PC-9 (cell line): ENCODE data around the gene LIPG. TPM values are rescaled to one million over a fixed set of nuclear protein-coding genes. Genes with fewer than 3 reads are reported as not detected.

Source experiments
- BruUV-seq: library from RNA; stranded (reverse); fragments of 400-500 nt; replicated peaks from 2 replicates; lab custom pipeline; 2021; lab: Mats Ljungman, UMichigan
- CTCF ChIA-PET: fragments of 300-600 bp; sonication (Branson Sonifier 250); formaldehyde crosslinking; loops from one replicate; lab custom pipeline; 2022; ENCODE audit warnings: antibody characterized with exemption; lab: Charles Lee
- POLR2A ChIA-PET: fragments of 300-600 bp; sonication (Branson Sonifier 250); formaldehyde crosslinking; loops from one replicate; lab custom pipeline; 2022; ENCODE audit warnings: antibody characterized with exemption; ENCODE audit not compliant: unreplicated experiment; lab: Charles Lee
- DNase-seq, 2 experiments: peaks; one replicate each; pipeline versions ENCODE4 v3.0.0 to v3.0.0-alpha.2; 2015 to 2022; ENCODE audit warnings: mixed read lengths in 1 of 2
- H2AFZ ChIP-seq: fragments of 200-600 bp; sonication (generic); 2 replicates; pipeline ENCODE4 v1.8.1; 2017; ENCODE audit warnings: antibody characterized with exemption
- H3F3A ChIP-seq: fragments of 200-600 bp; sonication (generic); 2 replicates; pipeline ENCODE4 v1.8.1; 2017; ENCODE audit warnings: antibody characterized with exemption, mild to moderate bottlenecking, low read depth; ENCODE audit not compliant: insufficient read depth
- H3K27ac ChIP-seq: fragments of 200-600 bp; sonication (generic); 2 replicates; pipeline ENCODE4 v1.6.1; 2016; ENCODE audit warnings: mixed run types
- H3K27me3 ChIP-seq: fragments of 200-600 bp; sonication (generic); 2 replicates; pipeline ENCODE4 v1.6.1; 2016; ENCODE audit warnings: low read depth, mixed run types; ENCODE audit not compliant: insufficient read depth
- H3K36me3 ChIP-seq: fragments of 200-600 bp; sonication (generic); 2 replicates; pipeline ENCODE4 v1.6.1; 2016; ENCODE audit warnings: low read depth, mixed run types
- H3K4me1 ChIP-seq: fragments of 200-600 bp; sonication (generic); replicated peaks from 2 replicates; pipeline ENCODE4 v1.6.1; 2016; ENCODE audit warnings: mixed run types; ENCODE audit not compliant: insufficient read depth
- H3K4me2 ChIP-seq: fragments of 200-600 bp; sonication (generic); 2 replicates; pipeline ENCODE4 v1.6.1; 2017; ENCODE audit warnings: mixed run types
- H3K4me3 ChIP-seq: fragments of 200-600 bp; sonication (generic); 2 replicates; pipeline ENCODE4 v1.6.1; 2016; ENCODE audit warnings: mixed run types
- H3K79me2 ChIP-seq: fragments of 200-600 bp; sonication (generic); 2 replicates; pipeline ENCODE4 v1.6.1; 2017; ENCODE audit warnings: low read depth, mixed run types
- H3K9me2 ChIP-seq: fragments of 200-600 bp; sonication (generic); 2 replicates; pipeline ENCODE4 v1.8.1; 2017; ENCODE audit warnings: mild to moderate bottlenecking; ENCODE audit not compliant: insufficient read depth
- H3K9me3 ChIP-seq: fragments of 200-600 bp; sonication (generic); 2 replicates; pipeline ENCODE4 v1.8.1; 2016; ENCODE audit warnings: low read depth; ENCODE audit not compliant: insufficient read depth
- H4K20me1 ChIP-seq: fragments of 200-600 bp; sonication (generic); 2 replicates; pipeline ENCODE4 v1.8.1; 2017; ENCODE audit not compliant: insufficient read depth
- EZH2 ChIP-seq: fragments of 200-600 bp; sonication (generic); IDR thresholded peaks from 2 replicates; pipeline ENCODE4 v1.8.0; 2017; ENCODE audit warnings: antibody characterized with exemption, low read depth
- intact Hi-C: fragments of 100-400 bp; cut with micrococcal nuclease; formaldehyde crosslinking; loops from one replicate; pipeline ENCODE4 v1.10.0; 2022; ENCODE audit not compliant: unreplicated experiment
- total RNA-seq: library from RNA; stranded (reverse); gene quantifications from 2 replicates; pipeline ENCODE4 v1.2.3, GENCODE V29; 2021
- TF ChIP-seq, protein P1 (sequence below): fragments of 200-600 bp; sonication (generic); conservative IDR thresholded peaks from 2 replicates; pipeline ENCODE4 v1.6.1; 2017; ENCODE audit warnings: mixed run types, antibody characterized with exemption, mild to moderate bottlenecking, moderate library complexity

LIPG gene
- total RNA-seq, 1 experiment from 2014 or later = 30.9 TPM

DNA sequence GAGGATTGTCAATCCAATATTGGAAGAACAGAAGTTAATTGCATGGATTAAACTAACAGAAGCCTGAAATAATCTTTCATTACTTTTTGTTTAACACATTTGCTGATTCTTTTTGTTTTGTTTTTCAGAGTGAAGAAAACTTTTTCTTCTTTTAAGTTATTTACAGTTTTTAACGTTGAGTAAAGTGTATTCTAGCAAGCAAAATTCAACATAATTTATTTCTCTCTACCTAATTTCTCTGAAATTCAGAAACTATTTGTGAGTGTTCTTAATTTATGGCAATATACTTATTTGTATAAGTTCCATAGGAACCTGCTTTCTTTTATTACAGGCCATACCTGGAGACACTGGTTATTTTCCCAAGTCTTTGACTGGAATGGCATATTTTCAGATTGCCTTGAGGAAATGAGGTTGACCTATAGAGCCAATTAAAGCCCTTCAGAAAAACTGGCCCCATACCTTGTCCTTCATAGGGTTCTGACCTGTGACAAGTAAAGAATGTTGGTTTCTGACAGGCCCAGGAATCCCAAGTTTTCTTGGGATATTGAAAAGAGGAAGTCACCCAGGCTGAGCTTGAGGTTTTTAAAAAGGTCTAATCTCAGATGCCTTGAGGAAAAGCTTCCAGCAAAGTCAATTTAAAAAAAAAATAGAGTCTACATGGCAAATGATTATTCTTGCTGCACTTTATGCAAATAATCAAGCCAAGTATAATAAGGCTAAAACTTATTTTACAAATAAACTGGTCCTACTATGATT, 26.8 kb upstream of the LIPG start:
- intact Hi-C loops = no loop called here
- H3K27ac ChIP-seq = no peak overlapping the region
- POLR2A ChIA-PET = no interaction called here
- H3F3A ChIP-seq = no peaks in the 10 kb centered on the region
- DNase-seq = no peak
- CTCF ChIA-PET = no interaction called here
- TF ChIP-seq, protein P1, sequence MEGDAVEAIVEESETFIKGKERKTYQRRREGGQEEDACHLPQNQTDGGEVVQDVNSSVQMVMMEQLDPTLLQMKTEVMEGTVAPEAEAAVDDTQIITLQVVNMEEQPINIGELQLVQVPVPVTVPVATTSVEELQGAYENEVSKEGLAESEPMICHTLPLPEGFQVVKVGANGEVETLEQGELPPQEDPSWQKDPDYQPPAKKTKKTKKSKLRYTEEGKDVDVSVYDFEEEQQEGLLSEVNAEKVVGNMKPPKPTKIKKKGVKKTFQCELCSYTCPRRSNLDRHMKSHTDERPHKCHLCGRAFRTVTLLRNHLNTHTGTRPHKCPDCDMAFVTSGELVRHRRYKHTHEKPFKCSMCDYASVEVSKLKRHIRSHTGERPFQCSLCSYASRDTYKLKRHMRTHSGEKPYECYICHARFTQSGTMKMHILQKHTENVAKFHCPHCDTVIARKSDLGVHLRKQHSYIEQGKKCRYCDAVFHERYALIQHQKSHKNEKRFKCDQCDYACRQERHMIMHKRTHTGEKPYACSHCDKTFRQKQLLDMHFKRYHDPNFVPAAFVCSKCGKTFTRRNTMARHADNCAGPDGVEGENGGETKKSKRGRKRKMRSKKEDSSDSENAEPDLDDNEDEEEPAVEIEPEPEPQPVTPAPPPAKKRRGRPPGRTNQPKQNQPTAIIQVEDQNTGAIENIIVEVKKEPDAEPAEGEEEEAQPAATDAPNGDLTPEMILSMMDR = no peak
- 0 out of 2 replicates have a peak, but pooled peaks cover 5% of the 10 kb centered on the region for H3K9me3 ChIP-seq
- no peaks in the 10 kb centered on the region for H3K79me2 ChIP-seq
- H4K20me1 ChIP-seq = no peaks in the 10 kb centered on the region
- H3K4me3 ChIP-seq = no peak overlapping the region
- no peaks in the 10 kb centered on the region for H3K36me3 ChIP-seq
- no peaks in the 10 kb centered on the region for H3K9me2 ChIP-seq
- H3K27me3 ChIP-seq = no peaks in the 10 kb centered on the region
- H3K4me2 ChIP-seq = no peak overlapping the region
- H3K4me1 ChIP-seq = peaks cover 12% of the 10 kb centered on the region
- H2AFZ ChIP-seq = no peak overlapping the region
- no TSS peak for BruUV-seq

DNA sequence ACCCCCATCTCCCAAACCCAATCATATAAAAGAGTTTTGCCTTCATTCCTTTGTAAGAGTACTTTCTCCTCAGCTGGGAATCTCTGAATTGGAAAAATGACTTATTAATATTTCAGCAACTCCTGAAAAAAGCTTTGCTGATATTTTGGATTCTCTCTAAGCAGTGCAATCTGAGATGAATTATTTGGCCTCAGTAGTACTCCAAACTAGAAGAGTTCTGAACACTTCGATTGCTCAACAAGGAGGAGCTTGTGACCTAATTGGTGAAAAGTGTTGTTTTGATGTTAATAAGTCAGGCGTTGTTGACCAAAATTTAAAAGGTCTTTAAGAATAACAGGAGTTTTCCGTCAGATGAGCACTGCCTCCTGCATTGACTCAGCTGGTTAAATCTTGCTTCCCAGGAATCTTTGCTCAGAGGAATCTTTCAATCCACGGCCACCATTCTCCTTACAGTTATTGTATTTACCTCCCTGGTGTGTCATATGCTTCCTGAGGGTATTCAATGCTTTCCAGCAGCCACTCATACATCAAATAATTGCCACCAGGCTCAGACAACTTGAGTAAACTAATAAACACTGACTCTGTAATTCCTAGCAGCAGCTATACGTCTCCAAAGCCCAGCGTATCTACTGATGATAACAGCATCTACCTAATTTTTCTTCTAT, 24.5 kb upstream of the LIPG start:
- no peak overlapping the region for H3K4me2 ChIP-seq
- no peak for DNase-seq
- POLR2A ChIA-PET = no interaction called here

DNA sequence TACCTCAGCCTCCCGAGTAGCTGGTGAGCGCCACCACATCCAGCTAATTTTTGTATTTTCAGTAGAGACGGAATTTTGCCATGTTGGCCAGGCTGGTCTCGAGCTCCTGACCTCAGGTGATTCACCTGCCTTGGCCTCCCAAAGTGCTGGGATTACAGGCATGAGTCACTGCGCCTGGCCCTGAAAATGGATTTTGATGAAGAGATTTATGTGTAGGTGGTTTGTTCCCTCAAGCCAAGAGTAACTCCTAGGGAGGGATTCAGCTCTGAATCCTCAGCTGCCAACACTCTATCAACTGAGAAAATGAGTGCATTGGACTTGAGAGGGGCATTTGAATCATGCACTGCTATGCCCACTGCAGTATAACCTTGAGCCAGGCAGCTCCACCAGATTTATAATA, 17.5 kb upstream of the LIPG start:
- no peaks in the 10 kb centered on the region for H4K20me1 ChIP-seq
- ChIA-PET CTCF (no interaction called here), POLR2A (interaction anchor here (0.6 kb wide), 1 partner anchor 13 kb away, joined by 3 read pairs; no protein-coding TSS in a partner anchor)
- DNase-seq = no peak
- H3K4me1 ChIP-seq = peaks cover 28% of the 10 kb centered on the region
- H2AFZ ChIP-seq = no peak overlapping the region
- TF ChIP-seq EZH2 = no peak
- TF ChIP-seq, protein P1 = no peak
- peaks cover 19% of the 10 kb centered on the region for H3F3A ChIP-seq
- H3K27ac ChIP-seq = no peak overlapping the region
- no peaks in the 10 kb centered on the region for H3K36me3 ChIP-seq
- H3K79me2 ChIP-seq = no peaks in the 10 kb centered on the region
- no peaks in the 10 kb centered on the region for H3K27me3 ChIP-seq
- no peak overlapping the region for H3K4me3 ChIP-seq
- BruUV-seq = no TSS peak
- H3K9me2 ChIP-seq = no peaks in the 10 kb centered on the region
- H3K9me3 ChIP-seq = no peaks in the 10 kb centered on the region
- no peak overlapping the region for H3K4me2 ChIP-seq
- intact Hi-C loops = no loop called here

More for the DNA sequence above, 24.5 kb upstream of the LIPG start:
- no peaks in the 10 kb centered on the region for H4K20me1 ChIP-seq
- H2AFZ ChIP-seq = no peak overlapping the region
- no peak overlapping the region for H3K27ac ChIP-seq
- H3K4me3 ChIP-seq = no peak overlapping the region
- no peaks in the 10 kb centered on the region for H3K79me2 ChIP-seq
- H3K9me3 ChIP-seq = 0 out of 2 replicates have a peak, but pooled peaks cover 5% of the 10 kb centered on the region
- no peaks in the 10 kb centered on the region for H3F3A ChIP-seq
- no TSS peak for BruUV-seq
- H3K36me3 ChIP-seq = no peaks in the 10 kb centered on the region
- H3K27me3 ChIP-seq = no peaks in the 10 kb centered on the region
- CTCF ChIA-PET = no interaction called here
- TF ChIP-seq, protein P1 = no peak
- no peak for TF ChIP-seq EZH2
- H3K9me2 ChIP-seq = no peaks in the 10 kb centered on the region
- intact Hi-C loops = no loop called here
- 0 out of 2 replicates have a peak, but pooled peaks cover 1% of the 10 kb centered on the region for H3K4me1 ChIP-seq
